Panc1 (cell line): Measurements from ENCODE around the gene SH3GL1. TPM values are rescaled to one million over a fixed set of nuclear protein-coding genes. Genes with fewer than 3 reads are reported as not detected.

Experiments used
- ATAC-seq: fragments of 200-7000 bp; cut with Tn5 transposase; 2 replicates; pipeline ENCODE4 v1.9.1; 2020; ENCODE audit warnings: mild to moderate bottlenecking, moderate library complexity
- BruUV-seq: library from RNA; stranded (reverse); fragments of 400-500 nt; replicated peaks from 2 replicates; lab custom pipeline; 2021; lab: Mats Ljungman, UMichigan
- CTCF ChIA-PET: fragments of 300-600 bp; sonication (Branson Sonifier 250); formaldehyde crosslinking; loops from one replicate; lab custom pipeline; 2022; ENCODE audit warnings: antibody characterized with exemption; lab: Charles Lee
- POLR2A ChIA-PET: fragments of 300-600 bp; sonication (Branson Sonifier 250); formaldehyde crosslinking; loops from one replicate; lab custom pipeline; 2022; ENCODE audit warnings: antibody characterized with exemption; lab: Charles Lee
- DNase-seq: peaks from one replicate; pipeline ENCODE4 v3.0.0-alpha.2; 2010; ENCODE audit warnings: low read depth, low spot score
- H3K27ac ChIP-seq: 2 replicates; pipeline ENCODE4 v1.5.1; 2011; ENCODE audit warnings: mild to moderate bottlenecking, low read length, inconsistent platforms
- H3K27me3 ChIP-seq: fragments of 200-500 bp; sonication (Bioruptor generic); 2 replicates; pipeline ENCODE4 v1.6.0; 2014; ENCODE audit warnings: low read length, inconsistent platforms; ENCODE audit not compliant: control insufficient read depth, insufficient read depth
- H3K36me3 ChIP-seq: fragments of 200-500 bp; sonication (Bioruptor generic); 2 replicates; pipeline ENCODE4 v1.5.1; 2014; ENCODE audit warnings: inconsistent platforms, mild to moderate bottlenecking, low read length, moderate library complexity; ENCODE audit not compliant: control insufficient read depth, insufficient read depth
- H3K4me1 ChIP-seq: 2 replicates; pipeline ENCODE4 v1.5.1; 2011; ENCODE audit warnings: inconsistent platforms, mild to moderate bottlenecking, low read length, moderate library complexity; ENCODE audit not compliant: control insufficient read depth, insufficient read depth
- H3K4me3 ChIP-seq, 2 experiments: 2 replicates each; pipeline ENCODE4 v1.5.1; 2011 to 2012; ENCODE audit warnings: low read depth in 2 of 2, low read length in 2 of 2, mild to moderate bottlenecking in 2 of 2, inconsistent platforms in 1 of 2, moderate library complexity in 1 of 2
- H3K9me3 ChIP-seq: fragments of 200-500 bp; sonication (Bioruptor generic); 2 replicates; pipeline ENCODE4 v1.5.1; 2014; ENCODE audit warnings: low read depth, mild to moderate bottlenecking, inconsistent platforms, low read length, moderate library complexity; ENCODE audit not compliant: control insufficient read depth, insufficient read depth
- CTCF ChIP-seq: fragments of 450-650 bp; IDR thresholded peaks from 2 replicates; pipeline ENCODE4 v1.5.1; 2017; ENCODE audit warnings: mild to moderate bottlenecking
- POLR2AphosphoS5 ChIP-seq: IDR thresholded peaks from 2 replicates; pipeline ENCODE4 v1.6.1; 2012; ENCODE audit warnings: mild to moderate bottlenecking, low read depth, low read length, moderate library complexity
- REST ChIP-seq, 2 experiments: IDR thresholded peaks; 2 replicates each; pipeline ENCODE4 v1.6.1; 2011 to 2012; ENCODE audit warnings: low read depth in 2 of 2, control low read depth in 1 of 2, low read length in 1 of 2, mild to moderate bottlenecking in 1 of 2, moderate library complexity in 1 of 2; ENCODE audit not compliant: insufficient read depth in 1 of 2
- SIN3A ChIP-seq: IDR thresholded peaks from 2 replicates; pipeline ENCODE4 v1.6.1; 2012; ENCODE audit warnings: low read depth, mild to moderate bottlenecking, low read length, moderate library complexity, borderline replicate concordance; ENCODE audit not compliant: insufficient read depth
- TCF7L2 ChIP-seq: IDR thresholded peaks from 2 replicates; pipeline ENCODE4 v1.6.1; 2011; ENCODE audit warnings: mild to moderate bottlenecking, low read depth, low read length, inconsistent platforms
- in situ Hi-C: cut with HindIII; loops from 2 replicates; pipeline ENCODE4 v1.10.0; 2016; ENCODE audit warnings: low sequenced_read_pairs, low pct_unique_long_range_greater_than_20kb
- intact Hi-C: fragments of 100-400 bp; cut with micrococcal nuclease; formaldehyde crosslinking; loops from one replicate; pipeline ENCODE4 v1.10.0; 2022; ENCODE audit not compliant: unreplicated experiment
- total RNA-seq: library from RNA; stranded (reverse); gene quantifications from one replicate; pipeline ENCODE4 v1.2.1, GENCODE V29; 2021; ENCODE audit not compliant: unreplicated experiment

SH3GL1 gene
- total RNA-seq, 1 experiment from 2014 or later, result 57.1 TPM

GRCh38 chr19:4379383-4380253 is 20.7 kb downstream of the SH3GL1 start:
- no peak for ATAC-seq
- Histone ChIP-seq H3K27me3 (no peaks in the 10 kb centered on the region), H3K4me3 (no peak overlapping the region), H3K4me1 (peaks cover 56% of the 10 kb centered on the region), H3K9me3 (no peaks in the 10 kb centered on the region), H3K36me3 (no peaks in the 10 kb centered on the region), H3K27ac (no peak overlapping the region)
- ChIA-PET CTCF (no interaction called here), POLR2A (no interaction called here)
- DNase-seq, result no peak
- no peak for TF ChIP-seq TCF7L2
- TF ChIP-seq REST (IDR thresholded peaks at IDR 0.05; ENCODE audit: insufficient read depth in 1 of 2, low read depth in 2 of 2, low read length in 1 of 2), result no peak
- no peak for TF ChIP-seq SIN3A
- TF ChIP-seq POLR2AphosphoS5, result no peak
- TF ChIP-seq CTCF, result no peak
- intact Hi-C loops, result no loop called here
- BruUV-seq, result no TSS peak
- in situ Hi-C loops, result no loop called here

- Histone ChIP-seq H3K9me3 (no peaks in the 10 kb centered on the region), H3K36me3 (no peaks in the 10 kb centered on the region), H3K4me3 (no peak overlapping the region), H3K27me3 (no peaks in the 10 kb centered on the region), H3K4me1 (peaks cover 58% of the 10 kb centered on the region), H3K27ac (no peak overlapping the region; the same call in 1 of the 2 replicates)
- ChIA-PET POLR2A (no interaction called here), CTCF (no interaction called here)
- DNase-seq (no peak), ATAC-seq (no peak)
- TF ChIP-seq TCF7L2 (no peak), POLR2AphosphoS5 (no peak), SIN3A (no peak), CTCF (no peak), REST (IDR thresholded peaks at IDR 0.05; ENCODE audit: insufficient read depth in 1 of 2, low read depth in 2 of 2, low read length in 1 of 2) (no peak)
- no TSS peak for BruUV-seq
- intact Hi-C loops, result no loop called here
- in situ Hi-C loops, result no loop called here
Measured at GRCh38 chr19:4378886-4379285, 21.5 kb downstream of the SH3GL1 start.
